NCI-H2107 (cell line): ENCODE measurements around the gene KLF11.
"Not testable (repeated sequence)": the region's sequence is repeated elsewhere in the genome, so short reads cannot be mapped to it uniquely, and the experiment has no call there.

ENCODE experiments used
- DNase-seq: peaks from one replicate; lab custom pipeline; 2025; lab: John Stamatoyannopoulos, UW

Gene KLF11

GRCh38 chr2:10027660-10028330 lies 15.6 kb upstream of the KLF11 start:
- DNase-seq: no peak

- no peak for DNase-seq
Observed at GRCh38 chr2:10028407-10028987, 14.9 kb upstream of the KLF11 start.

GRCh38 chr2:10028988-10029874 lies 14.1 kb upstream of the KLF11 start:
- no peak for DNase-seq

- DNase-seq: no peak
Observed at GRCh38 chr2:10029875-10030223, 13.5 kb upstream of the KLF11 start.

- DNase-seq: no peak
Observed at GRCh38 chr2:10030311-10030736, 13.0 kb upstream of the KLF11 start.

GRCh38 chr2:10030798-10031197 lies 12.6 kb upstream of the KLF11 start:
- DNase-seq: not testable (repeated sequence)

- no peak for DNase-seq
Observed at GRCh38 chr2:10031886-10032745, 11.2 kb upstream of the KLF11 start.

- no peak for DNase-seq
Observed at GRCh38 chr2:10032746-10033105, 10.6 kb upstream of the KLF11 start.

- no peak for DNase-seq
Observed at GRCh38 chr2:10033251-10034006, 9.9 kb upstream of the KLF11 start.

- no peak for DNase-seq
Observed at GRCh38 chr2:10034333-10035052, 8.9 kb upstream of the KLF11 start.

GRCh38 chr2:10035053-10035422 lies 8.3 kb upstream of the KLF11 start:
- no peak for DNase-seq

GRCh38 chr2:10035633-10036032 lies 7.7 kb upstream of the KLF11 start:
- DNase-seq: no peak

- DNase-seq: no peak
Observed at GRCh38 chr2:10036095-10036884, 7.1 kb upstream of the KLF11 start.

- no peak for DNase-seq
Observed at GRCh38 chr2:10038123-10038522, 5.2 kb upstream of the KLF11 start.

GRCh38 chr2:10038716-10039115 lies 4.6 kb upstream of the KLF11 start:
- no peak for DNase-seq

- no peak for DNase-seq
Observed at GRCh38 chr2:10039658-10040410, 3.5 kb upstream of the KLF11 start.

- DNase-seq: no peak
Observed at GRCh38 chr2:10041711-10042110, 1.6 kb upstream of the KLF11 start.

GRCh38 chr2:10042301-10043161 lies 819 bp upstream of the KLF11 start:
- DNase-seq: no peak
